Brain microvascular endothelial cell (primary cell): ENCODE results near the gene PLPP3.

Experiments used
- DNase-seq: peaks from one replicate; pipeline ENCODE4 v3.0.0-alpha.2; 2020
- H3K27ac ChIP-seq: fragments of 250-450 bp; sonication (Bioruptor Pico); 2 replicates; pipeline ENCODE4 v1.5.1; 2020; ENCODE audit warnings: mild to moderate bottlenecking, moderate library complexity
- H3K27me3 ChIP-seq: fragments of 250-450 bp; sonication (Bioruptor Pico); replicated peaks from 2 replicates; pipeline ENCODE4 v1.5.1; 2020; ENCODE audit warnings: mild to moderate bottlenecking
- H3K36me3 ChIP-seq: fragments of 250-450 bp; sonication (Bioruptor Pico); replicated peaks from 2 replicates; pipeline ENCODE4 v1.5.1; 2020; ENCODE audit warnings: mild to moderate bottlenecking
- H3K4me3 ChIP-seq: 2 replicates; pipeline ENCODE4 v1.5.1; 2011; ENCODE audit warnings: low read depth, mild to moderate bottlenecking, control low read depth, low read length, moderate library complexity
- in situ Hi-C: cut with HindIII; loops from 2 replicates; pipeline ENCODE4 v1.10.0; 2017; ENCODE audit warnings: low sequenced_read_pairs, low pct_ligation_motif_present
- TF ChIP-seq, protein P1 (sequence below): IDR thresholded peaks from 2 replicates; pipeline ENCODE4 v1.5.1; 2011; ENCODE audit warnings: low read depth, mild to moderate bottlenecking, moderate library complexity, low read length, control low read depth, inconsistent platforms; ENCODE audit errors: missing control alignments

The PLPP3 gene

DNA sequence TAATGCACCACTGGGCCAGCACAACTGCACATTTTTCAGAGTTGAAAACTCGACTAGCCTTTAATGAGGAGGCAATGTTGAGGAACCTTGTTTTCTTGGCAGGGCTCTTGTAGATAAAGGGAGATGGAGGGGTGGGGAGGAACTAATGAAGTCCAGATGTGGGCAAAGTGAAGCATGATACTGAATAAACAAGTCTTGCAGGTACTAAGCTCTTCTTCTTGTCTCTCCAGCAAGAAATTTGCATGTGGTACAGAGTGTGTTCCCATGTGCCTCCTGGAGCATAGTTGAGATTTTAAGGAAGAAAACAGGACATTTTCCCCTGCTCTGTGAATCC is 47.0 kb downstream of the PLPP3 start:
- H3K4me3 ChIP-seq = no peak overlapping the region
- in situ Hi-C loops = no loop called here
- H3K36me3 ChIP-seq = no peaks in the 10 kb centered on the region
- no peak for DNase-seq
- no peaks in the 10 kb centered on the region for H3K27me3 ChIP-seq
- no peak overlapping the region for H3K27ac ChIP-seq
- TF ChIP-seq, protein P1, sequence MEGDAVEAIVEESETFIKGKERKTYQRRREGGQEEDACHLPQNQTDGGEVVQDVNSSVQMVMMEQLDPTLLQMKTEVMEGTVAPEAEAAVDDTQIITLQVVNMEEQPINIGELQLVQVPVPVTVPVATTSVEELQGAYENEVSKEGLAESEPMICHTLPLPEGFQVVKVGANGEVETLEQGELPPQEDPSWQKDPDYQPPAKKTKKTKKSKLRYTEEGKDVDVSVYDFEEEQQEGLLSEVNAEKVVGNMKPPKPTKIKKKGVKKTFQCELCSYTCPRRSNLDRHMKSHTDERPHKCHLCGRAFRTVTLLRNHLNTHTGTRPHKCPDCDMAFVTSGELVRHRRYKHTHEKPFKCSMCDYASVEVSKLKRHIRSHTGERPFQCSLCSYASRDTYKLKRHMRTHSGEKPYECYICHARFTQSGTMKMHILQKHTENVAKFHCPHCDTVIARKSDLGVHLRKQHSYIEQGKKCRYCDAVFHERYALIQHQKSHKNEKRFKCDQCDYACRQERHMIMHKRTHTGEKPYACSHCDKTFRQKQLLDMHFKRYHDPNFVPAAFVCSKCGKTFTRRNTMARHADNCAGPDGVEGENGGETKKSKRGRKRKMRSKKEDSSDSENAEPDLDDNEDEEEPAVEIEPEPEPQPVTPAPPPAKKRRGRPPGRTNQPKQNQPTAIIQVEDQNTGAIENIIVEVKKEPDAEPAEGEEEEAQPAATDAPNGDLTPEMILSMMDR = no peak

DNA sequence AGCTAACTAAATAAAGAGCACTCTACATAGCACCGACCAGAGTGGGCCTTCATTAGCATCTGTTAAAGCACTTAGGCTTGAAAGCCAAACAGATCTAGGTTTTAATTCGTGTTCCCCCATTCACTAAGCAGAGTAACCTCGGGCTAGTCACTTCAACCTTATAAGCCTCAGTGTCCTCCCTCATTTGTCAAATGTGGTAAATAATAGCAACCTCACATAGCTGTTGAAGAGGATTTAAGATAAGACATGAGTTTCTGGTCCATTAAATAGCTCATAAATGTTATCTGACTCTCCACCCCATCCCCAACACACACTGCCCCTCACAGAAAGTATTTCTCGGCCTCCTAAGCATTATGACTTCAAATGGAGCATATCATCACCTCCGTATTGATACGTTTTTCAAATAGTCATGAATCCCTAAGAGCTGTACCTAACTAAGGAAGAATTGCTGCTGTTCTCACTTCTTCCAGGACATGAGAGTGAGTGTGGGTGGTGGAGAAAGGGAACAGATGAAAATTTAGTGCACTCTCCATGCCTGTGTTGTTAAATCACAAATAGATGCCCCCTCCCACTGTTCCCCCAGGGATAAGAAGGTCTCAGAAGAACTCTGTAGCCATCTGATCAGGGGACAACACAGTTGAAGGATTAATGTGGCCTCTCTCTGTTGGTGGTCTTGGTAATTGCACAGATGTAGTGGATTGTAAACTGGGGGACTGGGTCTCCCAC is 47.6 kb downstream of the PLPP3 start:
- H3K36me3 ChIP-seq = no peaks in the 10 kb centered on the region
- no peaks in the 10 kb centered on the region for H3K27me3 ChIP-seq

GRCh38 chr1:56529801-56530200 is 49.6 kb downstream of the PLPP3 start:
- TF ChIP-seq, protein P1 = no peak
- in situ Hi-C loops = no loop called here
- Histone ChIP-seq H3K27ac (no peak overlapping the region), H3K36me3 (no peaks in the 10 kb centered on the region), H3K27me3 (no peaks in the 10 kb centered on the region), H3K4me3 (no peak overlapping the region)
- no peak for DNase-seq

More for the DNA sequence above, 47.6 kb downstream of the PLPP3 start:
- TF ChIP-seq, protein P1 = no peak
- H3K4me3 ChIP-seq = no peak overlapping the region
- no peak for DNase-seq
- in situ Hi-C loops = no loop called here
- no peak overlapping the region for H3K27ac ChIP-seq

DNA sequence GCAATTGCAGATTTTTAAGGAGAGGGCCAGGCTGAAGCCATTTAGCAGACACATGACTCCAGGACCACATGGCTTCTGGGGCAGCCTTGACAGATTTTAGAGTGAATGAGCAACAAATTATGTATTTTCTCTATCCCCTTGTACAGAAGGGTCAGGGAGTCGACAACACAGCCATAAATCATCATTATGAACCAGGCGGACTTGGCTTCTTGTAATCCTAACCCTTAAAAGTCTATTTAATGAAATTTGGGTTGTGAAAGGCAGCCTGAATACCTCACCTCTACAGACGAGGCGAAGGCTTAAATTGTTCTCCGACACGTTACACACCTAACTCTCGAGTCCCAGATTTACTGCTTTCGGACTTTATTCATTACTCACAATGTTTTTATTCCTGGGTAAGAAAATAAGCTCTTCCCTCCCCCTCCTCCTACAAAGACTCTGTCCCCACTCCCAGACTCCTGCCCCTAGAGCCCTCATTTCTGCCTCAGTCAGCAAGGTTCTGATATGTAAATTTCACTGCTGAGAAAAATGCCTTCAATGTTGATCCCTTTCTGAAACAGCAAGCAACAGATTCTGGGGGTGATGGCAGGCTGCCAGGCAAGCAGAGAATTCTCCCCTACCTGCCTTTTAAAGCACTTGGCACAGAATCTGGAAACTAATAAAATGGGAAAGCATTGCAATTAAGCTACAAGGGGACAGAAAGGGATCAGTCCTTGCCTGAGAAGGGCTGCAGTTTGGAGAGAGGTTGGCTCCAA is 51.6 kb downstream of the PLPP3 start:
- no peak for DNase-seq
- no peak overlapping the region for H3K4me3 ChIP-seq
- no peak overlapping the region for H3K27ac ChIP-seq
- H3K27me3 ChIP-seq = no peaks in the 10 kb centered on the region
- in situ Hi-C loops = no loop called here
- no peaks in the 10 kb centered on the region for H3K36me3 ChIP-seq
- TF ChIP-seq, protein P1 = no peak

GRCh38 chr1:56526571-56527174 is 52.7 kb downstream of the PLPP3 start:
- in situ Hi-C loops = no loop called here
- Histone ChIP-seq H3K27me3 (no peaks in the 10 kb centered on the region), H3K4me3 (no peak overlapping the region), H3K36me3 (no peaks in the 10 kb centered on the region), H3K27ac (no peak overlapping the region)
- no peak for DNase-seq
- TF ChIP-seq, protein P1 = no peak
